Nephron progenitor cell (in vitro differentiated cells): ENCODE measurements around the gene RNF157.
"Not testable (repeated sequence)": the region's sequence is repeated elsewhere in the genome, so short reads cannot be mapped to it uniquely, and the experiment has no call there.

ENCODE experiments used
- DNase-seq: peaks from one replicate; pipeline ENCODE4 v3.0.0; 2021
- H3K27ac Mint-ChIP-seq: 2 replicates; pipeline ENCODE4 v1.8.0; 2021; ENCODE audit warnings: mild to moderate bottlenecking, moderate library complexity, mixed read lengths
- H3K27me3 Mint-ChIP-seq: 2 replicates; pipeline ENCODE4 v1.8.0; 2021; ENCODE audit warnings: mild to moderate bottlenecking, low read depth, mixed read lengths; ENCODE audit not compliant: poor library complexity
- H3K36me3 Mint-ChIP-seq: 2 replicates; pipeline ENCODE4 v1.8.0; 2021; ENCODE audit warnings: low read depth, mixed read lengths
- H3K4me1 Mint-ChIP-seq: 2 replicates; pipeline ENCODE4 v1.8.0; 2021; ENCODE audit warnings: mixed read lengths
- H3K4me3 Mint-ChIP-seq: 2 replicates; pipeline ENCODE4 v1.8.0; 2021; ENCODE audit warnings: mild to moderate bottlenecking, moderate library complexity, mixed read lengths
- H3K9me3 Mint-ChIP-seq: 2 replicates; pipeline ENCODE4 v1.8.0; 2021; ENCODE audit warnings: mild to moderate bottlenecking, moderate library complexity, mixed read lengths
- CTCF ChIP-seq: fragments of 200-600 bp; sonication (generic); IDR thresholded peaks from 2 replicates; pipeline ENCODE4 v1.5.0; 2021; ENCODE audit warnings: antibody characterized with exemption

Gene RNF157

GRCh38 chr17:76237859-76238313, 2.4 kb downstream of the RNF157 start:
- H3K4me1 Mint-ChIP-seq = peaks cover 30% of the 10 kb centered on the region
- no peaks in the 10 kb centered on the region for H3K36me3 Mint-ChIP-seq
- no peak for TF ChIP-seq CTCF
- DNase-seq = no peak
- H3K4me3 Mint-ChIP-seq = no peak overlapping the region
- H3K9me3 Mint-ChIP-seq = no peaks in the 10 kb centered on the region
- peaks cover 70% of the 10 kb centered on the region for H3K27me3 Mint-ChIP-seq
- H3K27ac Mint-ChIP-seq = no peak overlapping the region

- no peak for DNase-seq
- Mint-ChIP-seq H3K4me1 (peaks cover 17% of the 10 kb centered on the region), H3K4me3 (no peak overlapping the region), H3K27ac (no peak overlapping the region), H3K36me3 (no peaks in the 10 kb centered on the region), H3K9me3 (no peaks in the 10 kb centered on the region), H3K27me3 (peaks cover 72% of the 10 kb centered on the region)
- TF ChIP-seq CTCF = no peak
Measured at GRCh38 chr17:76236603-76237002, 3.7 kb downstream of the RNF157 start.

GRCh38 chr17:76235883-76236282, 4.4 kb downstream of the RNF157 start:
- Mint-ChIP-seq H3K27me3 (peaks cover 71% of the 10 kb centered on the region), H3K4me1 (peaks cover 10% of the 10 kb centered on the region), H3K4me3 (no peak overlapping the region), H3K9me3 (no peaks in the 10 kb centered on the region), H3K27ac (no peak overlapping the region), H3K36me3 (no peaks in the 10 kb centered on the region)
- DNase-seq = no peak
- TF ChIP-seq CTCF = no peak

- peaks cover 7% of the 10 kb centered on the region for H3K4me1 Mint-ChIP-seq
- no peak overlapping the region for H3K4me3 Mint-ChIP-seq
- no peaks in the 10 kb centered on the region for H3K9me3 Mint-ChIP-seq
- H3K36me3 Mint-ChIP-seq = no peaks in the 10 kb centered on the region
- H3K27me3 Mint-ChIP-seq = peaks cover 73% of the 10 kb centered on the region
- H3K27ac Mint-ChIP-seq = no peak overlapping the region
- TF ChIP-seq CTCF = no peak
- no peak for DNase-seq
Measured at GRCh38 chr17:76234354-76234679, 6.0 kb downstream of the RNF157 start.

- DNase-seq = no peak
- H3K9me3 Mint-ChIP-seq = no peaks in the 10 kb centered on the region
- H3K27ac Mint-ChIP-seq = no peak overlapping the region
- TF ChIP-seq CTCF = no peak
- peaks cover 73% of the 10 kb centered on the region for H3K27me3 Mint-ChIP-seq
- no peak overlapping the region for H3K4me3 Mint-ChIP-seq
- H3K4me1 Mint-ChIP-seq = peaks cover 1% of the 10 kb centered on the region
- H3K36me3 Mint-ChIP-seq = no peaks in the 10 kb centered on the region
Measured at GRCh38 chr17:76233588-76234353, 6.5 kb downstream of the RNF157 start.

GRCh38 chr17:76232342-76232741, 8.0 kb downstream of the RNF157 start:
- Mint-ChIP-seq H3K4me3 (no peak overlapping the region), H3K9me3 (no peaks in the 10 kb centered on the region), H3K27ac (no peak overlapping the region), H3K36me3 (no peaks in the 10 kb centered on the region), H3K4me1 (no peaks in the 10 kb centered on the region), H3K27me3 (peaks cover 71% of the 10 kb centered on the region)
- DNase-seq = no peak
- TF ChIP-seq CTCF = no peak

- not testable (repeated sequence) for H3K4me1 Mint-ChIP-seq, H3K9me3 Mint-ChIP-seq, H3K36me3 Mint-ChIP-seq, H3K27ac Mint-ChIP-seq, DNase-seq, H3K4me3 Mint-ChIP-seq
- peaks cover 47% of the 10 kb centered on the region for H3K27me3 Mint-ChIP-seq
Measured at GRCh38 chr17:76226749-76227148, 13.5 kb downstream of the RNF157 start.

- H3K27ac Mint-ChIP-seq, H3K4me1 Mint-ChIP-seq, H3K9me3 Mint-ChIP-seq, H3K36me3 Mint-ChIP-seq, DNase-seq, H3K4me3 Mint-ChIP-seq: not testable (repeated sequence)
- H3K27me3 Mint-ChIP-seq = peaks cover 38% of the 10 kb centered on the region
Measured at GRCh38 chr17:76225373-76226086, 14.8 kb downstream of the RNF157 start.
